ENCODE results near the gene LNX2.
"Not testable (repeated sequence)": the region's sequence is repeated elsewhere in the genome, so short reads cannot be mapped to it uniquely, and the experiment has no call there.

Gene LNX2

DNA sequence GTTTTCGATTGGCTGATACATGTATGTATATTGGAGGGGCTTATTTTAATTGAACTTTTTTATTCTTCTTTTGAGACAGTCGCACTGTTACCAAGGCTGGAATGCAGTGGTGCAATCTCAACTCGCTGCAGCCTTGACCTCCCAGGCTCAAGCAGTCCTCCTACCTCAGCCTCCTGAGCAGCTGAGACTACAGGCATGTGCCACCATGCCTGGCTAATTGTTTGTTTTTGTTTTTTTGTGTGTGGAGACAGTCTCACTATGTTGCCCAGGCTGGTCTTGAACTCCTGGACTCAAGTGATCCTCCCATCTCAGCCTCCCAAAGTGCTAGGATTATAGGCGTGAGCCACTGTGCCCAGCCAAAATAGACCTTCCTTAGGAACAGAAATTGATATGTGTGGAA lies 8.4 kb upstream of the LNX2 start:
- DNase-seq (ENCODE audit: low read depth in 1 of 2, low spot score in 1 of 2); H3K27ac ChIP-seq (replicated peaks); H3K4me3 ChIP-seq (replicated peaks; ENCODE audit: insufficient read depth, low read length); H3K27me3 ChIP-seq (ENCODE audit: insufficient read depth, poor library complexity, severe bottlenecking): not testable (repeated sequence)

DNA sequence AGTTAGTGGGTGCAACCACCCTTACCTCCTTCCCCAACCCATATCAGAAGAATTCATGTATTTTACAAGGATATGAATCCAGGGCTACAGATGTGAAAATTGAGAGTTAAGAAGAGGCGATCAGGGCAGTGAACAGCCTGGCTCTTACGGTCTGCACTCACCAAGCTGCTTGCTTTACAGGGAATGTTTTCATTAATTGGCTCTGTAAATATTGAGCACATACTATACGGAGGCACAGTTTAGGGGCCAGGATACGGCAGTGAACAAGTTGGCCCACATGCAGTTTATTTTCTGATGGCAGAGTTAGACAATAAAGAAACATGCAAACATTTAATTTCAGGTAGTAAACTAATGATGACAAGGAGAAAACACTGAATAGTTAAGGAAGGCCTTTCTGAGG lies 7.8 kb upstream of the LNX2 start:
- TF ChIP-seq POLR2AphosphoS5 (IDR thresholded peaks at IDR 0.05; ENCODE audit: low read depth) (no peak), GABPA (IDR thresholded peaks at IDR 0.05; ENCODE audit: low read depth) (no peak), SPI1 (IDR thresholded peaks at IDR 0.05; ENCODE audit: borderline replicate concordance, low read depth) (no peak)
- TF ChIP-seq, protein P1, sequence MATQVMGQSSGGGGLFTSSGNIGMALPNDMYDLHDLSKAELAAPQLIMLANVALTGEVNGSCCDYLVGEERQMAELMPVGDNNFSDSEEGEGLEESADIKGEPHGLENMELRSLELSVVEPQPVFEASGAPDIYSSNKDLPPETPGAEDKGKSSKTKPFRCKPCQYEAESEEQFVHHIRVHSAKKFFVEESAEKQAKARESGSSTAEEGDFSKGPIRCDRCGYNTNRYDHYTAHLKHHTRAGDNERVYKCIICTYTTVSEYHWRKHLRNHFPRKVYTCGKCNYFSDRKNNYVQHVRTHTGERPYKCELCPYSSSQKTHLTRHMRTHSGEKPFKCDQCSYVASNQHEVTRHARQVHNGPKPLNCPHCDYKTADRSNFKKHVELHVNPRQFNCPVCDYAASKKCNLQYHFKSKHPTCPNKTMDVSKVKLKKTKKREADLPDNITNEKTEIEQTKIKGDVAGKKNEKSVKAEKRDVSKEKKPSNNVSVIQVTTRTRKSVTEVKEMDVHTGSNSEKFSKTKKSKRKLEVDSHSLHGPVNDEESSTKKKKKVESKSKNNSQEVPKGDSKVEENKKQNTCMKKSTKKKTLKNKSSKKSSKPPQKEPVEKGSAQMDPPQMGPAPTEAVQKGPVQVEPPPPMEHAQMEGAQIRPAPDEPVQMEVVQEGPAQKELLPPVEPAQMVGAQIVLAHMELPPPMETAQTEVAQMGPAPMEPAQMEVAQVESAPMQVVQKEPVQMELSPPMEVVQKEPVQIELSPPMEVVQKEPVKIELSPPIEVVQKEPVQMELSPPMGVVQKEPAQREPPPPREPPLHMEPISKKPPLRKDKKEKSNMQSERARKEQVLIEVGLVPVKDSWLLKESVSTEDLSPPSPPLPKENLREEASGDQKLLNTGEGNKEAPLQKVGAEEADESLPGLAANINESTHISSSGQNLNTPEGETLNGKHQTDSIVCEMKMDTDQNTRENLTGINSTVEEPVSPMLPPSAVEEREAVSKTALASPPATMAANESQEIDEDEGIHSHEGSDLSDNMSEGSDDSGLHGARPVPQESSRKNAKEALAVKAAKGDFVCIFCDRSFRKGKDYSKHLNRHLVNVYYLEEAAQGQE (IDR thresholded peaks at IDR 0.05; ENCODE audit: insufficient replicate concordance, low read depth), result no peak
- TF ChIP-seq, protein P2, sequence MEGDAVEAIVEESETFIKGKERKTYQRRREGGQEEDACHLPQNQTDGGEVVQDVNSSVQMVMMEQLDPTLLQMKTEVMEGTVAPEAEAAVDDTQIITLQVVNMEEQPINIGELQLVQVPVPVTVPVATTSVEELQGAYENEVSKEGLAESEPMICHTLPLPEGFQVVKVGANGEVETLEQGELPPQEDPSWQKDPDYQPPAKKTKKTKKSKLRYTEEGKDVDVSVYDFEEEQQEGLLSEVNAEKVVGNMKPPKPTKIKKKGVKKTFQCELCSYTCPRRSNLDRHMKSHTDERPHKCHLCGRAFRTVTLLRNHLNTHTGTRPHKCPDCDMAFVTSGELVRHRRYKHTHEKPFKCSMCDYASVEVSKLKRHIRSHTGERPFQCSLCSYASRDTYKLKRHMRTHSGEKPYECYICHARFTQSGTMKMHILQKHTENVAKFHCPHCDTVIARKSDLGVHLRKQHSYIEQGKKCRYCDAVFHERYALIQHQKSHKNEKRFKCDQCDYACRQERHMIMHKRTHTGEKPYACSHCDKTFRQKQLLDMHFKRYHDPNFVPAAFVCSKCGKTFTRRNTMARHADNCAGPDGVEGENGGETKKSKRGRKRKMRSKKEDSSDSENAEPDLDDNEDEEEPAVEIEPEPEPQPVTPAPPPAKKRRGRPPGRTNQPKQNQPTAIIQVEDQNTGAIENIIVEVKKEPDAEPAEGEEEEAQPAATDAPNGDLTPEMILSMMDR (IDR thresholded peaks at IDR 0.05; ENCODE audit: insufficient read depth, low read length), result no peak
- no peak overlapping the region for H3K4me3 ChIP-seq (replicated peaks; ENCODE audit: insufficient read depth, low read length)
- no peak for DNase-seq (ENCODE audit: low read depth in 1 of 2, low spot score in 1 of 2)
- no peak overlapping the region for H3K27ac ChIP-seq (replicated peaks)
- no peaks in the 10 kb centered on the region for H3K27me3 ChIP-seq (ENCODE audit: insufficient read depth, poor library complexity, severe bottlenecking)

DNA sequence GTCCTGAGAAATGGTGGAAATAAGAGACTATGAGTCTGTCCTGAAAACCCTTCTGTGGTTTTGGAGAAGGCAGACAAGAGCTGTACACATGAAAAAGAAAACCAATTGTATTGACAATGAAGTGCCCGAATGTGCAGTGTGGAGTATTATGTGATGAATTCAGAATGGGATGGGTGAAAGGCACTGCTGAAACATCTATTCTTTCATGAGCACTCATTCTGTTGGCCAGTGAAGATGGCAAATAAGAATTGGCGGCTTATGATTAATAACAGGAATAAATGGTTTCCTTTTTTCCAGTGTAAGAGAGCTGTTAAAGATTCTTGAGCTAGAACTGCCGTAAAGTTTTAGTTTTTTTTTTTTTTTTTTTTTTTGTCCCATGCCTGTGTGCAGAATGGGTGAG lies 7.1 kb upstream of the LNX2 start:
- DNase-seq (ENCODE audit: low read depth in 1 of 2, low spot score in 1 of 2), result no peak
- H3K4me3 ChIP-seq (replicated peaks; ENCODE audit: insufficient read depth, low read length), result no peak overlapping the region
- TF ChIP-seq, protein P1 (IDR thresholded peaks at IDR 0.05; ENCODE audit: insufficient replicate concordance, low read depth), result no peak
- no peak for TF ChIP-seq SPI1 (IDR thresholded peaks at IDR 0.05; ENCODE audit: borderline replicate concordance, low read depth)
- no peak for TF ChIP-seq POLR2AphosphoS5 (IDR thresholded peaks at IDR 0.05; ENCODE audit: low read depth)
- TF ChIP-seq, protein P2 (IDR thresholded peaks at IDR 0.05; ENCODE audit: insufficient read depth, low read length), result no peak
- no peak for TF ChIP-seq GABPA (IDR thresholded peaks at IDR 0.05; ENCODE audit: low read depth)
- no peak overlapping the region for H3K27ac ChIP-seq (replicated peaks)
- no peaks in the 10 kb centered on the region for H3K27me3 ChIP-seq (ENCODE audit: insufficient read depth, poor library complexity, severe bottlenecking)

DNA sequence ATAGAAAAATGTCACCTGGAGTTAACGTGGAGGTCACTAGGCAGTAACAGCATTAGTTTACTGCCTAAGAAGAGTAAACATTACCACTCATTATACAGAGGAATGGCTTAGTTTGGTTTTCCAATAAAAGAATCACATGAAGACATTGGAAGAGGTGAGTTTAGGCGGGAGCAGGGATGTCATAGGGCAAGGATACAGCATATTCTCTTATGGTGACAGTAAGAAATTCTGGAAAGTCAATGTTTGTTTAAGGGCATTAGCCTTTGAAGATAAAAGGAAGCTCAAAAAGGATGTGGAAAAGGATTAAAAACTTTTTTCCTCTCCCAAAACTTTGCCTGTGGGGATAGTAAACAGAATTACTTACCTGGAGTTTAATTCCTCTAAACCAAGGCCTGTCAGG lies 5.5 kb upstream of the LNX2 start:
- Histone ChIP-seq H3K4me3 (replicated peaks; ENCODE audit: insufficient read depth, low read length) (no peak overlapping the region), H3K27ac (replicated peaks) (no peak overlapping the region), H3K27me3 (ENCODE audit: insufficient read depth, poor library complexity, severe bottlenecking) (no peaks in the 10 kb centered on the region)
- TF ChIP-seq, protein P2 (IDR thresholded peaks at IDR 0.05; ENCODE audit: insufficient read depth, low read length), result no peak
- no peak for TF ChIP-seq SPI1 (IDR thresholded peaks at IDR 0.05; ENCODE audit: borderline replicate concordance, low read depth)
- TF ChIP-seq POLR2AphosphoS5 (IDR thresholded peaks at IDR 0.05; ENCODE audit: low read depth), result no peak
- no peak for TF ChIP-seq GABPA (IDR thresholded peaks at IDR 0.05; ENCODE audit: low read depth)
- TF ChIP-seq, protein P1 (IDR thresholded peaks at IDR 0.05; ENCODE audit: insufficient replicate concordance, low read depth), result no peak
- DNase-seq (ENCODE audit: low read depth in 1 of 2, low spot score in 1 of 2), result no peak

Measured in HL-60 (cell line).